GM18499 (cell line): ENCODE results near the gene TRHDE.

Experiments used
- ATAC-seq: cut with Tn5 transposase; IDR thresholded peaks from one replicate; pipeline ENCODE4 v1.9.1; 2021; ENCODE audit warnings: moderate number of reproducible peaks; ENCODE audit not compliant: insufficient read depth, unreplicated experiment

The TRHDE gene

DNA sequence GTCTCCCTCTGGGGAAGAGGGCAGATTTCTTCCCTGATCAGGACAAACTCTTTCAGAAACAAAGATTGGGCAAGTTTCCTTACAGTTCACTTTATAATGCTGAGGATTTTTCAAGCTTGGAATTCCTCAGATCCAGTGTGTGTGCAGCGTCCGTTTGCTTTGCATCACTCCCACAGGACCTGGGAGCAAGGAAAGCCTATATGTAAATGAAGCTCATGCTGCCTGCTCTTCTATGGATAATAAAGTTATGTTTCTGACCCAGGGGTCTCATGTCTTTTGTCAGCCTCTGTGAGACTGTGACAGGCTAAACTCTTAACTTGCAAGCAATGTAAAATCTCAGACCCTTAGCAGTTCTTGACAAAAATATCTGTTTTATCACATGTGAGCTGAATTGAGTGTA lies 41.6 kb downstream of the TRHDE start:
- no peak for ATAC-seq

DNA sequence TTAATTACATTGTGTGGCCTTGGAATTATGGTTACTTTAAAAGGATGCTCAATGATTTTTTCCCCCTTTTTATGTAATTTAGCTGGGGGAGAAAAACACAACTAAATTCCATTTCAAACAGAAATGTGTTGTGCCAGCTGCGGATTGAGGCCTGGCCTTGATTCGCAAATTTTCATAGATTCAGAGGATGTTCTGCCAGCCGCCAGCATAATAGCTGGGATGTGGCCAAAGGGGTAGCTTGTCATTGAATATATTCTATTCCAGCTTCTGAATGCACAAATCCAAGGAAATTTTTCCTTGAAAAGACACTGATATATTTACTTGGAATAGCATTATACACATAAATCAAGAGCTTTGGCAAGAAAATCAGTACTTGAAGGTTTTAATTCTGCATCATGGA lies 43.7 kb downstream of the TRHDE start:
- no peak for ATAC-seq

DNA sequence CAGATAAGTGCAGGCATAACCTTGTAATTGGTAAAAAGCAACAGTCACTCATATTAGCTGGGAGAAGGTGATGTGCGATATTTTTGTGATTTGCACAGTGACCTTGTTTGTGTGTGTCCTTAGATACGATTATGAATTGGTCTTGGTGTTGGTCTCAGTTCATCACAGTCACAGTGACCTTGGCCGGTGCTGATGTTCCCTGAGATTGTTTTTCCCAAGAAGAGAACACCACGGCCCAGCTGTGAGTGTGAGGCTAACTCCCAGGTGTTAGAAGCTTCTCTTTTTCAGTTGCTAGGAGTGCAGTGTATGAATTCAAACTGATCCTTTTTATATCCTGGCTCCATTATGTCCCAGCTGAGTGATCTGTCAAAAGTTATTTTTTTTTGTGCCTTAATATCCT lies 46.2 kb downstream of the TRHDE start:
- ATAC-seq, result no peak

DNA sequence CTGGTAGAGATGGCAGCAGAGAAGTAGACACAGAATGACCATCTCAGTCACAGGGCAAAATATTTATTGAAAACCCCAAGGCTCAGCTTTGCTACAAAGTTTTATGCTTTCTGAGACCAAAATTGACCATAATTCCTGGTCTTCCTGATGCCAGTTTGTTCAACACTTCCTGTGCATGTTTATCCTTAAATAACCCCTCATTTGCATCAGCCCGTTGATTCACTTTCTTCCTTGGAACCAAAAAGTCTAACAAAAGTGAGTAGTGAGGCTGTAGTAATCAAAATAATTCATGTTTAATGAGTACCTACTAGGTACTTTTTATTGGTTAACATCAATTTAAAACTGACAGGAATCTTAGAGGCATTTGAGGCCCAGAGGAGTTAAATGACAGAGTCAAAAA lies 51.7 kb downstream of the TRHDE start:
- no peak for ATAC-seq

- ATAC-seq, result no peak
Observed at GRCh38 chr12:72330301-72330700, 58.1 kb downstream of the TRHDE start.

DNA sequence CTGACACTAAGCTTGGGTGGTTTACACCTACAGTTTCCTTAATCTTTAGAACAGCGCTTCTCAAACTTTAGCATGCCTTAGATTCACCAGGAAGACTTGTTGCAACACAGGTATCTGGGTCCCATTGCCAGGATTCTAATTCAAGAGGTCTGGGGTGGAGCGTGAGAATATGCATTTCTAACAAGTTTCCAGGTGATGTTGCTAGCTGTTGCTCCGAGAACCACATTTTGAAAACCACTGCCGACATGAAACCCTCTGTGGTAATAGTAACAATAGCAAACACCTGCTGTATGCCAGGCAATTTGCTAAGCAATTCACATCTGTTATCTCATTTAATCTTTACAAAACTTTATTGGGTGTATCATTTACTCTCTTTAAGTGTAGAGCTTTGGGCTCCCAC lies 58.6 kb downstream of the TRHDE start:
- ATAC-seq, result no peak

DNA sequence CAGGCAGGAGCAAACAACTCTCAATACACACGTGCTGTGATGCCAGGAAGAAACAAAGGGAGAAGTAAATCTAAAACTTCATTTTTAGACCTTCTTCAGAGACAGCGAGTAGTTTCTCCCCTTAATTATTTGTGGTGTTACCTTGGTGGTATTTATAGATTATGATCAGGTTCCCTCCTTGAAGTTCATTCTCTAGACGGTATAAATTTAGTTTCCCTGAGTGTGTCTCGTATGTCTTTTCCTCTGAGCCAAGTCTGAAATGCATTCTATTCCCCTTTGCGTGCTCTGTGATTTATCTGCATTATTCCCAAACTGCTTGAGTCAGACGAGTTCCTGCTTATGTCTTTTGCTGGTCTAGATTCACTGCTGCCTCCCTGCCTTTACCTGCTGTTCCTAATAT lies 65.2 kb downstream of the TRHDE start:
- no peak for ATAC-seq

DNA sequence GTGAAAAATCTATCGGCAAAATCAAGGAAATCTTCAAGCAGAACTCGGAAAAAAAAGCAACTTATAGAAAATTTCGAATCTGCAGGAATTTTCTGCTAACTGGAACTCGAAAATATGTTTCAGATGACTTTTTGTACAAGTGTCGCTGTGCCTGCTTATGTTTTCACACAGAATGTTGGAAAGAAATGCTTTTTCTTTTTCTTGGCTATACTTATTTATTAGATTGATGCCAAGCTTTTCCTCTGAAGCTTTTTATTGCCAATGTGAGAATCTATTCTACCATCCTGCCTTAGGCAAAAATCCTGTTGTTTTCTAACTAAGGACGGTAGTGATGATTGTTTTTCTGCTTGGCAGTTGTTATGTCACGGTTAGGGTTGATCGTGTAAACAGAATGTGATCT lies 65.8 kb downstream of the TRHDE start:
- ATAC-seq, result no peak

DNA sequence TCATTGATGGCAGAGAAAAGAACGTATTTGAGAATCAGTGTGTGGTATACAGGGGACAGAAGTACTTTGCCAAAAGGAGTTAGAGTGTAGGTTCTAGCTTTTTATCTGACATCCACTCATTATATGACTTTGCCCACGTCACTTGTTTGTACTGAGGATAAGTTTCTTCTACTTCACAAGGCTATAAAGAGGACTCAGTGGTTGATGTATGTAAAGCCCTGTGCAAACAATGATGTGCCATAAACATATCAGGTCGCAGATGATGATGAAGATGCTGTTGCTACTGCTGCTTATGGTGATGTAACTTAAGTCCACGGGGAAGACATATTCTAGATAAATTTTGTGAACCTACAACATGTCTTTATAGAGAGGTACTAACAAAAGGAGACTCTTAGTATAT lies 66.3 kb downstream of the TRHDE start:
- ATAC-seq, result no peak

DNA sequence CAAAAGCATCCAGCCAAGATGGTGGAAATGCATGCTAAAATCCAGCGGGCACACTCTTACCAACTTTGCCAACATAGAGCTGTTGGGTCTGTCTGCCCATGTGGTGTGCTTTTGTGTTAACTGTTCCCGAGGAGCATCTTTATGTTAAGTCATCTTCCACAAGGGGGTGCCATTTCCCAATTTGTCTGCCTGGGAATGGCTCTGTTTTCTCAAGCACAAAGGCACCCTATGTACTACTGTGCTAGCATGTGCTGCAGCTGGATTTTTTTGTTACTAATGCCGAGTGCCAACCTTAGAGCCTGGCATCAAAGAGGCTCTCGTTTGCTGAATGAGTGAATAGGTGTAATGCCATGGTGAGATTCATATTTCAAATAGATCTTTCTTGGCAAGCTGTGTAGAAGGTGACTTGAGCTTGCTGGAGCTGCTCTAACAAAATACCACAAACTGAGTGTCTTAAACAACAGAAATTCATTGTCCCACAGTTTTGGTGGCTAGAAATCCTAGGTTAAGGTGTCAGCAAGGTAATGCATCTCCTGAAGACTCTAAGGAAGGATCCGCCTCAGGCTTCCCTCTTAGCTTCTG lies 74.3 kb downstream of the TRHDE start:
- ATAC-seq, result peak; percentile 80

- ATAC-seq, result no peak
Observed at GRCh38 chr12:72349491-72349890, 77.3 kb downstream of the TRHDE start.

GRCh38 chr12:72359416-72359815 lies 87.2 kb downstream of the TRHDE start:
- no peak for ATAC-seq

GRCh38 chr12:72365151-72365550 lies 93.0 kb downstream of the TRHDE start:
- no peak for ATAC-seq

DNA sequence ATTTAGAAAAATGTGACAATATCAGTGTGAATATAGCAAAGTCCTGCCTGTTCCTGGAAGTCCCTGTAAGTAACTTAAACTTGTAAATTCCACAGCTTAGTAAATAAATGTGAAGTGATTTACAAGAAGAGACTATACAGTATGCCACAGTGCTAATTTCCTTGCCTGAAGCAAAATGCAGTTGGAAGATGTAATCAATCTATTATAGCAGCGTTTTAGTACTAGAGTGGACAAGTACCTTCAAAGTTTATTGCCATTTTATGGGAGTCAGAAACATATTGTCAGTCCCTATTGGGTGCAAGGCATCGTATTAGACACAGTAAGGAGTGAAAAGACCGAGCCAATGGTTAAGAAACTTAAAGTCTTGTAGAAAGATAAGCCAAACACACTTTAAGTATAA lies 94.1 kb downstream of the TRHDE start:
- ATAC-seq, result no peak

GRCh38 chr12:72368298-72368697 lies 96.1 kb downstream of the TRHDE start:
- no peak for ATAC-seq

GRCh38 chr12:72368719-72369422 lies 96.7 kb downstream of the TRHDE start:
- ATAC-seq, result no peak

DNA sequence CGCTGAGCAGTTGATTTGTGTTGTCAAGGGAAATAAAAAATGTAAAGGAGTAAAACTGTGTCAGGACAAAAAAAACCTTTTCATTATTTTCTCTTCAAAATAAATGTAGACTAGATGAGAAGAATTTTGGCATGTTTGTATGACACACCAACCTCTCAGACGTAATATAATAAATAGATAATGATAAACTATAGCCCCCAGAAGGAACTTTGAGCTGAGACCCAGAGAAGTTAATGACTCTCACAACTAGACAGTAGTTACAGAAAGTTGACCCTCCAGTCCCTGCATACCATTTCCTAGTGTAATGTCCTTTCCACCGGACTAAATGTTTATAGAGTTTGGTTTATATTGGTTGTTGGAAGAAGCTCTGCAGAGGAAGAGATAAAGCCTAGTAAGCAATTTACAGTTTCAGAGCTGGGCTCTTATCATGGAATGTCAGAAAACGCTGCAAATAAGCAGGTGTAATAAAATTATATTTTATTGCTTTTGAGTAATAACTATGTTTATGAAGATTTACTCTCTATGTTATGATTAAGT lies 97.3 kb downstream of the TRHDE start:
- ATAC-seq, result no peak

DNA sequence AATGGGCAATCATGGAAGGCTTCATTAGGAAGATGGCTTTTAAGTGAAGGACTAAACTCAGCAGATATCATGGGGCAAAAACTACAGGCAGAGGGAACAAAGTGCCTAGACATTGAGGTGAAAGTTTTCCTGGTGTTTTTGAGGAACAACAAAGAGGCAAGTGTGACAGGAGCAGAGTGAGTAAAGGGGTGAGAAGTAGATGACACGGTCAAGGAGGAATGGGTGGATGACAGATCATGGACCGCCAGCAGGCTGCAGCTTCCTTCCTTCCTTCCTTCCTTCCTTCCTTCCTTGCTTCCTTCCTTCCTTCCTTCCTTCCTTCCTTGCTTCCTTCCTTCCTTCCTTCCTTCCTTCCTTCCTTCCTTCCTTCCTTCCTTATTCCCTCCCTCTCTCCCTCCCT lies 108.3 kb downstream of the TRHDE start:
- ATAC-seq, result no peak

- no peak for ATAC-seq
Observed at GRCh38 chr12:72388322-72388721, 116.2 kb downstream of the TRHDE start.

DNA sequence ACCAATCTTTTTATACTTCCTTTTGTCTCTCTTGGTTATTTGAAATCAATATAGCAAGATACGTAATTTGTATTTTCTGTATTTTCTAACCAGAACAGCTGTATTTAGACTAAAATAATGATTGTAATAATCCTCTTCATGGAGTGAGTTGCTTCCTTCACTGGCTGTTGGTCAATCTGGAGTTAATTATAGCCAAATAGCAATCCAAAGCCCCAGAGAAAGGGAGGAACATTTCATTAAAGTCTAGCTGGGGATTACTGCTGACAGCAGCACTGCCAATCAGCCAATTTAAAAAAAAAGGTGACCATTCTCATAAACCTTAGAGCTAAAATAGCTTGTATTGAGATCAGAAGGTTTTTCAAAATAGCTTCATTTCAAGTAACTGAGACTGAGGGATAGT lies 118.0 kb downstream of the TRHDE start:
- ATAC-seq, result no peak

GRCh38 chr12:72406111-72406510 lies 133.9 kb downstream of the TRHDE start:
- no peak for ATAC-seq

DNA sequence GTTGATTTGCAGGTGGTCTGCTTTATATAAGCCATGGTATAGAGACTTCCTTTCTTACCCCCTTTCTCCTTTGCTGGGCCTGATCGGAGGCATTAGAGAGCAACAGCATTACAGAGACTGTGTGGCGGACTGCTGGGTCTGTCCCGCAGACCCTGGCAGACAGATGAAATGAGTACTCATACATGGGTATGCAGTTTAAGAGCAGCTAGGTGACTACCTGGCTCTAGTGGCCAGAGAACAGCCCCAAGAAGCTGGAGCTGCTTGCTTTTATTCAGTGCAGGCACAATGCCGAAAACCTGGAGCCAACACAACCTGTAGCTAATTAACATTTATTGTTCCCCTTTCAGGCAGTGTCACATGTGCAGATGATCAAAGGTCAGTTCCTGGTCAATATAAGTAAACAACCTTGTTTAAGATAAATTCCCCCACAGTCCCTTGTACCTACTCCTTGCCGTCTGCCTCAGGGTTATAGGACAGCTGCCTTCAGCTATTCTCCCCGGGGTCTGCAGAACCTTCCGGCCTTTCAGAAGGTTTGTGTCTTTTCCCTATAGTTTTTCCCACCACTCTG lies 160.0 kb downstream of the TRHDE start:
- ATAC-seq, result no peak
